ENCODE data around the gene ELSPBP1. TPM values are rescaled to one million over a fixed set of nuclear protein-coding genes. Genes with fewer than 3 reads are reported as not detected.
"Not testable (repeated sequence)": the region's sequence is repeated elsewhere in the genome, so short reads cannot be mapped to it uniquely, and the experiment has no call there.

ELSPBP1 gene
- total RNA-seq, 1 donor from 2014 or later: not detected

GRCh38 chr19:48033604-48034003 lies 39.2 kb downstream of the ELSPBP1 start:
- intact Hi-C loops (cut with DNase I): no loop called here
- no peak for DNase-seq (ENCODE audit: missing footprints)
- no peak for ATAC-seq

- intact Hi-C loops (cut with DNase I): no loop called here
- no peak for DNase-seq (ENCODE audit: missing footprints)
- no peak for ATAC-seq
These were observed 42.3 kb downstream of the ELSPBP1 start for GRCh38 chr19:48036765-48037164.

- intact Hi-C loops (cut with DNase I): no loop called here
- DNase-seq (ENCODE audit: missing footprints): no peak
- no peak for ATAC-seq
These were observed 47.6 kb downstream of the ELSPBP1 start for GRCh38 chr19:48041877-48042580.

- intact Hi-C loops (cut with DNase I): no loop called here
- ATAC-seq: no peak
These were observed 49.3 kb downstream of the ELSPBP1 start, which contains the start of gene CABP5 for GRCh38 chr19:48043675-48044258. Gene CABP5 (minus strand): TSS chr19:48044079. CDS start chr19:48043922, 157 bp downstream.

GRCh38 chr19:48044561-48044960 lies 50.1 kb downstream of the ELSPBP1 start:
- DNase-seq (ENCODE audit: missing footprints) (no peak), ATAC-seq (no peak)
- intact Hi-C loops (cut with DNase I): no loop called here

More at GRCh38 chr19:48043675-48044258, 49.3 kb downstream of the ELSPBP1 start, which contains the start of gene CABP5:
- DNase-seq (ENCODE audit: missing footprints): no peak

- no peak for DNase-seq (ENCODE audit: missing footprints)
- intact Hi-C loops (cut with DNase I): no loop called here
- no peak for ATAC-seq
These were observed 57.1 kb downstream of the ELSPBP1 start for GRCh38 chr19:48051335-48052033.

GRCh38 chr19:48053076-48053475 lies 58.6 kb downstream of the ELSPBP1 start:
- no peak for ATAC-seq
- DNase-seq (ENCODE audit: missing footprints): no peak
- intact Hi-C loops (cut with DNase I): no loop called here

GRCh38 chr19:48053856-48054255 lies 59.4 kb downstream of the ELSPBP1 start:
- no peak for ATAC-seq
- intact Hi-C loops (cut with DNase I): no loop called here
- no peak for DNase-seq (ENCODE audit: missing footprints)

GRCh38 chr19:48059331-48059730 lies 64.9 kb downstream of the ELSPBP1 start:
- no peak for DNase-seq (ENCODE audit: missing footprints)
- ATAC-seq: no peak
- intact Hi-C loops (cut with DNase I): no loop called here

- DNase-seq (ENCODE audit: missing footprints): no peak
- intact Hi-C loops (cut with DNase I): no loop called here
- ATAC-seq: no peak
These were observed 65.9 kb downstream of the ELSPBP1 start for GRCh38 chr19:48060381-48060780.

- intact Hi-C loops (cut with DNase I): no loop called here
- DNase-seq (ENCODE audit: missing footprints): no peak
- no peak for ATAC-seq
These were observed 67.2 kb downstream of the ELSPBP1 start for GRCh38 chr19:48061401-48062344.

GRCh38 chr19:48064509-48064908 lies 70.1 kb downstream of the ELSPBP1 start:
- ATAC-seq: no peak
- intact Hi-C loops (cut with DNase I): no loop called here
- DNase-seq (ENCODE audit: missing footprints): no peak

GRCh38 chr19:48069435-48069834 lies 75.0 kb downstream of the ELSPBP1 start:
- ATAC-seq: no peak
- no peak for DNase-seq (ENCODE audit: missing footprints)
- intact Hi-C loops (cut with DNase I): no loop called here

- intact Hi-C loops (cut with DNase I); DNase-seq (ENCODE audit: missing footprints); ATAC-seq: not testable (repeated sequence)
These were observed 75.8 kb downstream of the ELSPBP1 start for GRCh38 chr19:48070177-48070769.

Other genes starting within 250 kb of the ELSPBP1 start
- gene NOP53, start 249.1 kb upstream of the ELSPBP1 start, total RNA-seq: 172 TPM
- gene SELENOW, start 215.9 kb upstream of the ELSPBP1 start, total RNA-seq: 1,425 TPM
- not detected for gene TPRX1, start 190.1 kb upstream of the ELSPBP1 start, total RNA-seq
- not detected for gene CRX, start 172.7 kb upstream of the ELSPBP1 start, total RNA-seq
- gene TPRX2, start 135.4 kb upstream of the ELSPBP1 start, total RNA-seq: not detected
- not detected for gene SULT2A1, start 108.3 kb upstream of the ELSPBP1 start, total RNA-seq
- not detected for gene BSPH1, start 2.5 kb upstream of the ELSPBP1 start, total RNA-seq
- not detected for gene CABP5, start 49.4 kb downstream of the ELSPBP1 start, total RNA-seq
- 40.8 TPM for gene PLA2G4C, start 116.2 kb downstream of the ELSPBP1 start, total RNA-seq
- gene LIG1, start 175.7 kb downstream of the ELSPBP1 start, total RNA-seq: 3.3 TPM
- gene ZSWIM9, start 176.0 kb downstream of the ELSPBP1 start, total RNA-seq: 6.6 TPM

Measured in Right ventricle myocardium inferior (tissue), 1 donor.